Mesothelial cell of epicardium (in vitro differentiated cells): ENCODE results near the gene CELA1. TPM values are rescaled to one million over a fixed set of nuclear protein-coding genes. Genes with fewer than 3 reads are reported as not detected.
"Not testable (repeated sequence)": the region's sequence is repeated elsewhere in the genome, so short reads cannot be mapped to it uniquely, and the experiment has no call there.

Source experiments
- DNase-seq, 2 experiments: peaks; one replicate each; pipeline ENCODE4 v3.0.0; 2021; ENCODE audit warnings: low spot score in 2 of 2; ENCODE audit not compliant: unreplicated experiment in 2 of 2
- H3K27ac Mint-ChIP-seq: 2 replicates; pipeline ENCODE4 v1.8.0; 2021; ENCODE audit warnings: mixed read lengths
- H3K27me3 Mint-ChIP-seq: 2 replicates; pipeline ENCODE4 v1.8.0; 2021; ENCODE audit warnings: low read depth, mixed read lengths
- H3K36me3 Mint-ChIP-seq: 2 replicates; pipeline ENCODE4 v1.8.0; 2021; ENCODE audit warnings: mixed read lengths
- H3K4me1 Mint-ChIP-seq: 2 replicates; pipeline ENCODE4 v1.8.0; 2021; ENCODE audit warnings: mixed read lengths
- H3K4me3 Mint-ChIP-seq: 2 replicates; pipeline ENCODE4 v1.8.0; 2021; ENCODE audit warnings: mild to moderate bottlenecking, moderate library complexity, mixed read lengths
- H3K9me3 Mint-ChIP-seq: 2 replicates; pipeline ENCODE4 v1.8.0; 2021; ENCODE audit warnings: mixed read lengths
- CTCF ChIP-seq: fragments of 200-600 bp; sonication (generic); IDR thresholded peaks from one replicate; pipeline ENCODE4 v1.5.0; 2021; ENCODE audit warnings: antibody characterized with exemption; ENCODE audit not compliant: unreplicated experiment
- total RNA-seq: library from RNA; stranded (reverse); gene quantifications from 3 replicates; pipeline ENCODE4 v1.2.1, GENCODE V29; 2021

Gene CELA1
- total RNA-seq, 1 donor from 2014 or later = not detected

- peak; percentile 97 for TF ChIP-seq CTCF
- Mint-ChIP-seq H3K4me1 (peaks cover 22% of the 10 kb centered on the region), H3K36me3 (no peaks in the 10 kb centered on the region), H3K27ac (no peak overlapping the region), H3K4me3 (peak overlapping the region; percentile 41), H3K9me3 (no peaks in the 10 kb centered on the region), H3K27me3 (no peaks in the 10 kb centered on the region)
- DNase-seq = peak in 1 of 2 experiments; percentile 68
Measured at GRCh38 chr12:51341251-51342007, 5.0 kb downstream of the CELA1 start.

GRCh38 chr12:51339750-51340149 is 6.7 kb downstream of the CELA1 start:
- H3K9me3 Mint-ChIP-seq = no peaks in the 10 kb centered on the region
- H3K27me3 Mint-ChIP-seq = no peaks in the 10 kb centered on the region
- DNase-seq = no peak
- no peak overlapping the region for H3K27ac Mint-ChIP-seq
- no peak overlapping the region for H3K4me3 Mint-ChIP-seq
- TF ChIP-seq CTCF = no peak
- H3K4me1 Mint-ChIP-seq = peaks cover 9% of the 10 kb centered on the region
- H3K36me3 Mint-ChIP-seq = no peaks in the 10 kb centered on the region

- H3K27me3 Mint-ChIP-seq, H3K4me3 Mint-ChIP-seq, H3K36me3 Mint-ChIP-seq, H3K4me1 Mint-ChIP-seq, H3K9me3 Mint-ChIP-seq, H3K27ac Mint-ChIP-seq, DNase-seq: not testable (repeated sequence)
Measured at GRCh38 chr12:51337336-51337735, 9.1 kb downstream of the CELA1 start.

- Mint-ChIP-seq H3K4me3 (no peak overlapping the region), H3K9me3 (no peaks in the 10 kb centered on the region), H3K27me3 (no peaks in the 10 kb centered on the region), H3K4me1 (peaks cover 4% of the 10 kb centered on the region), H3K27ac (no peak overlapping the region), H3K36me3 (no peaks in the 10 kb centered on the region)
- TF ChIP-seq CTCF = no peak
- DNase-seq = no peak
Measured at GRCh38 chr12:51335931-51336330, 10.5 kb downstream of the CELA1 start.

- Mint-ChIP-seq H3K27me3 (no peaks in the 10 kb centered on the region), H3K27ac (no peak overlapping the region), H3K4me3 (no peak overlapping the region), H3K36me3 (no peaks in the 10 kb centered on the region), H3K4me1 (peaks cover 4% of the 10 kb centered on the region), H3K9me3 (no peaks in the 10 kb centered on the region)
- TF ChIP-seq CTCF = no peak
- no peak for DNase-seq
Measured at GRCh38 chr12:51334764-51335163, 11.7 kb downstream of the CELA1 start.

- no peak overlapping the region for H3K27ac Mint-ChIP-seq
- no peaks in the 10 kb centered on the region for H3K27me3 Mint-ChIP-seq
- DNase-seq = no peak
- no peak for TF ChIP-seq CTCF
- H3K4me1 Mint-ChIP-seq = peaks cover 4% of the 10 kb centered on the region
- H3K36me3 Mint-ChIP-seq = no peaks in the 10 kb centered on the region
- H3K9me3 Mint-ChIP-seq = no peaks in the 10 kb centered on the region
- H3K4me3 Mint-ChIP-seq = no peak overlapping the region
Measured at GRCh38 chr12:51333536-51333935, 12.9 kb downstream of the CELA1 start.
